HCT116 (cell line): Measurements from ENCODE around the gene NFIB.

ENCODE experiments used
- CEBPB ChIP-seq: IDR thresholded peaks from 2 replicates; pipeline ENCODE4 v1.6.1; 2012; ENCODE audit warnings: low read depth
- ELF1 ChIP-seq: IDR thresholded peaks from 2 replicates; pipeline ENCODE4 v1.6.1; 2012; ENCODE audit warnings: low read depth, borderline replicate concordance
- EZH2 ChIP-seq: fragments of 200-600 bp; sonication (generic); IDR thresholded peaks from 2 replicates; pipeline ENCODE4 v1.6.1; 2017; ENCODE audit warnings: antibody characterized with exemption, mixed run types
- JUND ChIP-seq: IDR thresholded peaks from 2 replicates; pipeline ENCODE4 v1.6.1; 2012
- POLR2A ChIP-seq: IDR thresholded peaks from 2 replicates; pipeline ENCODE4 v1.7.0; 2011; ENCODE audit warnings: borderline replicate concordance; ENCODE audit not compliant: insufficient read depth, insufficient read length; ENCODE audit errors: extremely low read depth
- SRF ChIP-seq: IDR thresholded peaks from 2 replicates; pipeline ENCODE4 v1.6.1; 2012; ENCODE audit warnings: low read depth
- TF ChIP-seq, protein P1 (sequence below), 3 experiments: fragments of 200-600 bp in 1 of 3; sonication (generic) in 1 of 3; IDR thresholded peaks in 2 of 3; conservative IDR thresholded peaks in 1 of 3; 2 replicates each; pipeline ENCODE4 v1.5.1; 2012 to 2017; ENCODE audit warnings: low read depth in 2 of 3, low read length in 2 of 3, antibody characterized with exemption in 1 of 3, borderline replicate concordance in 1 of 3, control low read depth in 1 of 3, mild to moderate bottlenecking in 1 of 3, mixed read lengths in 1 of 3, mixed run types in 1 of 3, moderate library complexity in 1 of 3; ENCODE audit not compliant: insufficient read depth in 1 of 3
- TF ChIP-seq, protein P2 (sequence below): IDR thresholded peaks from 2 replicates; pipeline ENCODE4 v1.6.1; 2012; ENCODE audit warnings: low read depth

DNA sequence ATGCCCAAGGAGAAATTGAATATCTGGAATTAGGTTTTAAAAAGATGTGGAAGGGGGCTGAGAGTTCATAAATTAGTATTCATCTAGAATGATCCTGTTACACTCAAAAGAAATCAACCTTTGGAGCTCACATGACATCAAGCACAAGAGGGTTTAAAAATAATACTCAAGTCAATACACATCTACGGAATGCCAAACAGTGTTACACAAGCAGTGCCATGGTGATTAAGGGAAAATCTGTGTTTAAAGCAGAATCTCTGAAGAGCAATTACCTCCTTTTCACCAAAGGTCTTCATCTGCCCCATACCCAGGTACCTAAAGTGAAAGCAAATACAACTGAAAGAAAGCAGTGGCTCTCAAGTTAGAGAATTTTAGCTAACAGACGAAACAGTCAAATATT is 261.6 kb downstream of the NFIB start:
- TF ChIP-seq, protein P1, sequence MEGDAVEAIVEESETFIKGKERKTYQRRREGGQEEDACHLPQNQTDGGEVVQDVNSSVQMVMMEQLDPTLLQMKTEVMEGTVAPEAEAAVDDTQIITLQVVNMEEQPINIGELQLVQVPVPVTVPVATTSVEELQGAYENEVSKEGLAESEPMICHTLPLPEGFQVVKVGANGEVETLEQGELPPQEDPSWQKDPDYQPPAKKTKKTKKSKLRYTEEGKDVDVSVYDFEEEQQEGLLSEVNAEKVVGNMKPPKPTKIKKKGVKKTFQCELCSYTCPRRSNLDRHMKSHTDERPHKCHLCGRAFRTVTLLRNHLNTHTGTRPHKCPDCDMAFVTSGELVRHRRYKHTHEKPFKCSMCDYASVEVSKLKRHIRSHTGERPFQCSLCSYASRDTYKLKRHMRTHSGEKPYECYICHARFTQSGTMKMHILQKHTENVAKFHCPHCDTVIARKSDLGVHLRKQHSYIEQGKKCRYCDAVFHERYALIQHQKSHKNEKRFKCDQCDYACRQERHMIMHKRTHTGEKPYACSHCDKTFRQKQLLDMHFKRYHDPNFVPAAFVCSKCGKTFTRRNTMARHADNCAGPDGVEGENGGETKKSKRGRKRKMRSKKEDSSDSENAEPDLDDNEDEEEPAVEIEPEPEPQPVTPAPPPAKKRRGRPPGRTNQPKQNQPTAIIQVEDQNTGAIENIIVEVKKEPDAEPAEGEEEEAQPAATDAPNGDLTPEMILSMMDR (IDR thresholded peaks at IDR 0.05 in 2 of 3, conservative IDR thresholded peaks at IDR 0.05 in 1 of 3; ENCODE audit: borderline replicate concordance in 1 of 3, insufficient read depth in 1 of 3, low read depth in 2 of 3, low read length in 2 of 3) = no peak
- TF ChIP-seq CEBPB (no peak), POLR2A (no peak), SRF (no peak), EZH2 (no peak), JUND (no peak), ELF1 (no peak)
- TF ChIP-seq, protein P2, sequence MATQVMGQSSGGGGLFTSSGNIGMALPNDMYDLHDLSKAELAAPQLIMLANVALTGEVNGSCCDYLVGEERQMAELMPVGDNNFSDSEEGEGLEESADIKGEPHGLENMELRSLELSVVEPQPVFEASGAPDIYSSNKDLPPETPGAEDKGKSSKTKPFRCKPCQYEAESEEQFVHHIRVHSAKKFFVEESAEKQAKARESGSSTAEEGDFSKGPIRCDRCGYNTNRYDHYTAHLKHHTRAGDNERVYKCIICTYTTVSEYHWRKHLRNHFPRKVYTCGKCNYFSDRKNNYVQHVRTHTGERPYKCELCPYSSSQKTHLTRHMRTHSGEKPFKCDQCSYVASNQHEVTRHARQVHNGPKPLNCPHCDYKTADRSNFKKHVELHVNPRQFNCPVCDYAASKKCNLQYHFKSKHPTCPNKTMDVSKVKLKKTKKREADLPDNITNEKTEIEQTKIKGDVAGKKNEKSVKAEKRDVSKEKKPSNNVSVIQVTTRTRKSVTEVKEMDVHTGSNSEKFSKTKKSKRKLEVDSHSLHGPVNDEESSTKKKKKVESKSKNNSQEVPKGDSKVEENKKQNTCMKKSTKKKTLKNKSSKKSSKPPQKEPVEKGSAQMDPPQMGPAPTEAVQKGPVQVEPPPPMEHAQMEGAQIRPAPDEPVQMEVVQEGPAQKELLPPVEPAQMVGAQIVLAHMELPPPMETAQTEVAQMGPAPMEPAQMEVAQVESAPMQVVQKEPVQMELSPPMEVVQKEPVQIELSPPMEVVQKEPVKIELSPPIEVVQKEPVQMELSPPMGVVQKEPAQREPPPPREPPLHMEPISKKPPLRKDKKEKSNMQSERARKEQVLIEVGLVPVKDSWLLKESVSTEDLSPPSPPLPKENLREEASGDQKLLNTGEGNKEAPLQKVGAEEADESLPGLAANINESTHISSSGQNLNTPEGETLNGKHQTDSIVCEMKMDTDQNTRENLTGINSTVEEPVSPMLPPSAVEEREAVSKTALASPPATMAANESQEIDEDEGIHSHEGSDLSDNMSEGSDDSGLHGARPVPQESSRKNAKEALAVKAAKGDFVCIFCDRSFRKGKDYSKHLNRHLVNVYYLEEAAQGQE = no peak
